Tibial nerve (tissue), 4 donors: ENCODE results near the gene SLC39A11. TPM values are rescaled to one million over a fixed set of nuclear protein-coding genes. Genes with fewer than 3 reads are reported as not detected.

Experiments
- DNase-seq, 2 donors: peaks; one replicate each; pipeline ENCODE4 v3.0.0-alpha.2; 2019; ENCODE audit warnings: low spot score in 2 of 2
- H3K27ac ChIP-seq, 4 donors: fragments of 200-600 bp; sonication (generic) in 3 of 4; one replicate each; pipeline ENCODE4 v1.5.1; 2017 to 2019; ENCODE audit warnings: mild to moderate bottlenecking in 1 of 4
- H3K27me3 ChIP-seq, 2 donors: fragments of 200-600 bp; sonication (generic) in 1 of 2; one replicate each; pipeline versions ENCODE4 v1.5.1 to v1.6.0; 2017 to 2019
- H3K36me3 ChIP-seq, 3 donors: fragments of 200-600 bp; sonication (generic); one replicate each; pipeline ENCODE4 v1.5.1; 2018 to 2019
- H3K4me1 ChIP-seq, 4 donors: fragments of 200-600 bp; sonication (generic) in 3 of 4; one replicate each; pipeline ENCODE4 v1.5.1; 2017 to 2019
- H3K4me3 ChIP-seq, 4 donors: fragments of 200-600 bp; sonication (generic) in 3 of 4; one replicate each; pipeline ENCODE4 v1.5.1; 2017 to 2019; ENCODE audit warnings: mild to moderate bottlenecking in 1 of 4, moderate library complexity in 1 of 4
- H3K9me3 ChIP-seq, 4 donors: fragments of 200-600 bp; sonication (generic) in 3 of 4; one replicate each; pipeline ENCODE4 v1.5.1; 2017 to 2019
- CTCF ChIP-seq, 5 experiments: fragments of 200-600 bp in 3 of 5; fragments of 450-650 bp in 2 of 5; sonication (generic) in 3 of 5; IDR thresholded peaks; one replicate each; pipeline ENCODE4 v1.5.1; 2016 to 2019; ENCODE audit warnings: antibody characterized with exemption in 5 of 5, mild to moderate bottlenecking in 3 of 5, moderate library complexity in 2 of 5
- EP300 ChIP-seq, 2 donors: sonication (generic); formaldehyde crosslinking; IDR thresholded peaks; one replicate each; pipeline ENCODE4 v1.6.1; 2017; ENCODE audit warnings: antibody characterized with exemption in 2 of 2, mild to moderate bottlenecking in 1 of 2
- POLR2A ChIP-seq, 2 donors: fragments of 450-650 bp; IDR thresholded peaks; one replicate each; pipeline ENCODE4 v1.6.1; 2017; ENCODE audit warnings: antibody characterized with exemption in 2 of 2, mild to moderate bottlenecking in 2 of 2, moderate library complexity in 2 of 2
- WGBS, 2 donors: methylation state at CpG; one replicate each; pipeline ENCODE4 v1.1.5; 2018; 5-methylcytosine and 5-hydroxymethylcytosine counted together
- total RNA-seq, 4 donors: library from RNA; depleted of rRNA; stranded (reverse); fragments of >200 nt; gene quantifications; one replicate each; pipeline ENCODE4 v1.1.0, GENCODE V29; 2016

Gene SLC39A11
- total RNA-seq, 4 donors from 2014 or later = 19.9 to 48.4 (median 37.5) TPM

- no peak overlapping the region for H3K4me3 ChIP-seq
- no peak for TF ChIP-seq CTCF (IDR thresholded peaks at IDR 0.05)
- TF ChIP-seq POLR2A (IDR thresholded peaks at IDR 0.05) = no peak
- no peak for TF ChIP-seq EP300 (IDR thresholded peaks at IDR 0.05)
- 86 to 87% methylated on average over 4 of the region's 4 CpGs for WGBS, 2 donors
Observed at GRCh38 chr17:73030995-73031394, 61.5 kb downstream of the SLC39A11 start.

GRCh38 chr17:73030501-73030921 is 62.0 kb downstream of the SLC39A11 start:
- no peak for DNase-seq
- H3K27ac ChIP-seq = no peak overlapping the region
- H3K9me3 ChIP-seq = no peaks in the 10 kb centered on the region
- TF ChIP-seq POLR2A (IDR thresholded peaks at IDR 0.05) = no peak
- TF ChIP-seq CTCF (IDR thresholded peaks at IDR 0.05) = no peak
- no peak for TF ChIP-seq EP300 (IDR thresholded peaks at IDR 0.05)
- H3K4me1 ChIP-seq = no peaks in the 10 kb centered on the region
- H3K4me3 ChIP-seq = no peak overlapping the region
- H3K36me3 ChIP-seq = peaks cover 0 to 27% (median 0%) of the 10 kb centered on the region in 3 donors
- 72 to 85% methylated on average over 8 of the region's 8 CpGs for WGBS, 2 donors
- H3K27me3 ChIP-seq = no peaks in the 10 kb centered on the region

More at GRCh38 chr17:73030995-73031394, 61.5 kb downstream of the SLC39A11 start:
- DNase-seq = no peak
- Histone ChIP-seq H3K36me3 (peaks cover 0 to 27% (median 0%) of the 10 kb centered on the region in 3 donors), H3K27ac (no peak overlapping the region), H3K4me1 (no peaks in the 10 kb centered on the region), H3K9me3 (no peaks in the 10 kb centered on the region), H3K27me3 (no peaks in the 10 kb centered on the region)

- H3K27ac ChIP-seq = no peak overlapping the region
- H3K36me3 ChIP-seq = peaks cover 0 to 27% (median 0%) of the 10 kb centered on the region in 3 donors
- H3K4me1 ChIP-seq = no peaks in the 10 kb centered on the region
- no peak overlapping the region for H3K4me3 ChIP-seq
- H3K9me3 ChIP-seq = no peaks in the 10 kb centered on the region
- 85 to 86% methylated on average over 8 of the region's 8 CpGs for WGBS, 2 donors
- H3K27me3 ChIP-seq = no peaks in the 10 kb centered on the region
- no peak for DNase-seq
- TF ChIP-seq CTCF (IDR thresholded peaks at IDR 0.05) (no peak), EP300 (IDR thresholded peaks at IDR 0.05) (no peak), POLR2A (IDR thresholded peaks at IDR 0.05) (no peak)
Observed at GRCh38 chr17:73029991-73030390, 62.5 kb downstream of the SLC39A11 start.

- H3K9me3 ChIP-seq = peaks cover 0 to 1% (median 0%) of the 10 kb centered on the region in 4 donors
Observed at GRCh38 chr17:73029021-73029420, 63.5 kb downstream of the SLC39A11 start.

More at GRCh38 chr17:73029021-73029420, 63.5 kb downstream of the SLC39A11 start:
- no peaks in the 10 kb centered on the region for H3K27me3 ChIP-seq
- no peak for DNase-seq
- no peak for TF ChIP-seq POLR2A (IDR thresholded peaks at IDR 0.05)
- TF ChIP-seq EP300 (IDR thresholded peaks at IDR 0.05) = no peak
- TF ChIP-seq CTCF (IDR thresholded peaks at IDR 0.05) = no peak
- peaks cover 0 to 29% (median 0%) of the 10 kb centered on the region in 3 donors for H3K36me3 ChIP-seq
- no peak overlapping the region for H3K27ac ChIP-seq
- no peaks in the 10 kb centered on the region for H3K4me1 ChIP-seq
- WGBS, 2 donors = 91 to 97% methylated on average over 6 of the region's 6 CpGs
- no peak overlapping the region for H3K4me3 ChIP-seq
